Activated CD4-positive, CD25-positive, alpha-beta regulatory T cell treated with anti-CD3 and anti-CD28 coated beads, Interleukin-2, amount 50 U/mL, for 72 hours (primary cell): ENCODE measurements around the gene JUP.
"Not testable (repeated sequence)": the region's sequence is repeated elsewhere in the genome, so short reads cannot be mapped to it uniquely, and the experiment has no call there.

ENCODE experiments used
- DNase-seq: peaks from one replicate; pipeline ENCODE4 v3.0.0; 2021

Gene JUP

DNA sequence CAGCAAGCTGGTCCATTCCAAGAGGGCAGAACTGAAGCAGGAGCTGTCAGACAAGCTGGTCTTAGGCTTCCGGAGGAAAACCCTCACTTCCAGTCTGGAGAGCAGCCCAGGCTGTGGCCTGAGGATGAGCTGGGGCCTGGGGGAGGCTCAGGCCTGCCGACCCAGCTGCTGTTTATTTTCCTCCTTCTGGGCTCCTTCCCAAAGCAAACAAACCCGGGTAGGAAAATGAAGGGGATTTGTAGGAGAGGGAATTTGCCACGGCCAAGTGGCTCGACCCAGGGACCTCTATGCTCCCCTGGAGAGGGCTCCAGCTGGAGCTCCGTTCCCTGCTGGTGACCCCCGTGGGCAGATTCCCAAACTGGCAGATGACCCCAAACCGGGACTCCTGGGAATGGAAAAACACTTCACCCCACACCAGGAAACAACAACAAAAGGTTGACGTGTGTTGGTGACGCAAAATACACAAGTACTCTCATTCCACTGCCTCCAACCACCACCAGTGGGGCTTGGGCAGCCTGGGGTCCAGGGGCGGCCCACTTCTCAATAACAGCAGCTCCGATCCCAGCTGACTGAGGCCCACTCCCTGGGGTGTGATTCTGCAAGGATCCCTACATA is 8.8 kb downstream of the JUP start:
- no peak for DNase-seq

DNA sequence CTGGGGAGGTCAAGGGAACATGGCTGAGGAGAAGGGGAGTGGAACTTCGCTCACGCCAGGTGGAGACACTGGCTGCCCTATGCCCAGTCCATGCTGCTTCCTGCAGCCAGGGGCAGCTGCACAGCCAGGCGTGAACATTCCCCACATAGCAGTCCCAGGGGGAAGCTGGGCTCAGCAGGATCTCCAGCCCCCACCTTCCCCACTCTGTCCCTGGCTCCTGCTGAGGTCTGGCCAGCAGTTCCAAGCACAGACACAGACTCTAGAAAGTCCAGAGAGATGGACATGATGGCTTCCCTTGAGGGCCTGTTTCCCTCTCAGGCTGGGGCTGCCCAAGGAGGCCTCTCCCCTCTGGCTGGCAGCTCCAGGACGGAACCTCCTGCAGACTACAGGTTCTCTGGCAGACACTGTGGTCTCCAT is 9.3 kb downstream of the JUP start:
- DNase-seq, result no peak

DNA sequence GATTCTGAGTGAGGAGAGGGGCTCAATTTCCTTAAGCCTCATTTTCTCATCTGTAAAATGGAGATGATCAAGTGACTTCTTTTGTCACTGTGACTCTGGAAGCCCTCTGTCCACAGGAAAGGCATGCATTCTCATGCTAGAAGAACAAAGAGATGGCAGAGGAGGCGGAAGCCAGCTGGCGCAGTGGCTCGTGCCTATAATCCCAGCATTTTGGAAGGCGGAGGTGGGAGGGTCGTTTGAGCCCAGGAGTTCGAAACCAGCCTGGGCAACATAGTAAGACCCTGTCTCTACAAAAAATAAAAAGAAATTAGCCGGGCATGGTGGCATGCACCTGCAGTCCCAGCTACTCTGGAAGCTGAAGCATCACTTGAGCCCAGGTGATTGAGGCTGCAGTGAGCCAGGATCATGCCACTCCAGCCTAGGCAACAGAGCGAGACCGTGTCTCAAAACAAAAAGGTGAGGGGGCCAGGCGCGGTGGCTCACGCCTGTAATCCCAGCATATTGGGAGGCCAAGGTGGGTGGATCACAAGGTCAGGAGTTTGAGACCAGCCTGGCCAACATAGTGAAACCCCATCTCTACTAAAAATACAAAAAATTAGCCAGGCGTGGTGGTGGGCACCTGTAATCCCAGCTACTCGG is 10.1 kb downstream of the JUP start:
- DNase-seq, result not testable (repeated sequence)

DNA sequence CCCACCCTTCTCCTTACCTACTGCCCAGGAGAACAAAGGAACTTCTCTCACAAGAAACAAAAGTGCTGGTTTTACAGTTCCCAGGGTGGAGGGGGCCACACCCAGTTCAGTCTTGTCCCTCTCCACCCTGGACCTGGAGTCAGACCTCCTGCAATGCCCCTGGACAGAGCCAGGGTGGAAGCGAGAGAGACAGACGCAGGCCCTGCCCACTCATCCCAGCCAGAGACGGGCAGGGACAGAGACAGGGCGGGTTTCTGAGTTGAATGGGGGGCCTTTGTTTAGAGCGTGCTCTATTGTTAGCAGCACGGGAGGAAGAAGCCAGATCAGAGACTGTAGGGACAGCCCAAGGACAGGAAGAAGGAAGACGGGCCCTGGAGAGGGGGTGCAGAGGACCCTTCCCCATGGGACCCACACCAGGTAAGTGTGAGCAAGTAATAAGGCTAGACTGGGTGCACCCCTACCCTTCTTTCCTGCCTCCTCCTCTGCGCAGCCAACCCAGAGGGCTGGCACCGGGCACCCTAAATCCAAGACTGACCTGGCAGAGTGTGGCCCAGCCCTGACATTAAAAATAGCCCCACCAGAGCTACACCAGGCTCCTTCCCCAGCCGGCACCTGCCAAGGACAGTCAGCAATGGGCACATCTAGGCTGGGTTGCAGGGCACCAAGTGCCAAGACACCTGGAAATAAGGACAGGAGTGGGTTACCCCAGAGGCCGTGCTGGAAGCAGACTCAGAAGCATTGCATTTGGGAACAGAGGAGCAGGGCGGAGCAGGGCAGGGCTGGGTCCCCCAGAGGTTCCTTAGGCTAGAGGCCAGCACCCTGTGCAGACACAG is 10.9 kb downstream of the JUP start:
- no peak for DNase-seq

DNA sequence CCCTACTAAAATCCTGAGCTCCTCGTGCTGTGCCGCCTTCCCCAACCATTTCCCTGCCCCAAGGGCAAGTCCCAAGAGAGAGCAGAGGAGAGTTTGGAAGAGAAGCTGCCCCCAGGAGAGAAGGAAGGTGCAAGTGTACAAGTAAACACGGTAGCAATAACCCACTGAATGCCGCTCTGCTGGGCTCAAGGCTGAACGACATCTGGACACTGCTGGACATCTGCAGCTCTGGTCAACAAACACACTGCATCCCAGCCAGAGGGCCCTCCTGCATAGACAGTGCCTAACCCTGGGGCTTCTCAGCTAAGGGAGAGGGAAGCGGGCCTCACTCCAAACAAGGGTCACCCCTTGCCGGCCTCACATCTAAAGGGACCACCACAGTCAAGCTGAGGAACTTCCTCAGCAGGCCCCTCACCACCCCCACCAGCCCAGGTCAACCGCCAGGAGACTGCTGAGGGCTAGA is 12.7 kb downstream of the JUP start:
- DNase-seq, result no peak

DNA sequence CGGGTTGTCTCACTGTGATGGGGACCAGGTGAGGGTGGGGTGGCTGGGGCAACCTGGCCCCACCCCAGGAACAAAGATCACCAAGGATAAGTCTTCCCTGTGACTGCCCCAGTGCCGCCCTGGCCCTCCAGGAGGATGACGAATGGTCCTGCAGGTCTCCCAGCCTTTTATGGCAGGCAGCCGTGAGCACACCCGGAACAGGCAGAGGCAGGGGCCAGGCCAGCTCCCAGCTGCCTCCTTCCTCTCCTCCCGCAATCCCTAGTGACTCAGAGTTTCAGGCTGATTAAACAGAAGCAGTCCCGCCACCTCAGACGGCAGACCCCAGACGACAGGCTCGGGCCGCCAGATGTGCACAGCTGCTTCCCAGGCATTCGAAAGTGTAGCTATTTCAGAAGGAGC is 13.3 kb downstream of the JUP start:
- no peak for DNase-seq

DNA sequence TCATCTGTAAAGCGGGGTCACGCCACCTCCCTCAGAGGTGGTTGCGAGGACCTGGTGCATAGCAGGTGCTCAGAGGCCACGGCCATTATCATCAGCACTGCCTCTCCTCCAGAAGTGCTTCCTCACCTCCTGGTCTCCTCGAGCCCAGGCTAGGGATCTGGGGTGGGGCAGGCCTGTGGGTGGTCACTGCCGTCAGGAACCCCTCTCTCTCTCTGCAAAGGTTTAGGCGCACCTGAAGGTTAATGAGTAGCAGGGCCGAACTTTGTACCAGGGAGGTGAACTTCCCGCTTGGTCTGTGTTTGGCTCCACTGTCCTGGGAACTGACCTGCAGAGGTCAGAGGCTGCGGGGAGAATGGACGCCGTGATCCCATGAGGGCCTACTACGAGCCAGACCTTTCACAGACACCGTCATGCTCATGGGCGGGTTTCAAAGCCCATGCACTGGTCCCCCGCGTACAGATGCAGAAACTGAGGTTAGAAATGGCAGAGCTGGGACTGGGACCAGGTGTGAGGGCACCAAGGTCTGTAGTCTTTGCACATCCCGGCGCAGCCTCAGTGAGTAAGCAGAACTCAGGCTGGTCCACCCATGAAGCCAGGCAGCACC is 13.8 kb downstream of the JUP start:
- no peak for DNase-seq

DNA sequence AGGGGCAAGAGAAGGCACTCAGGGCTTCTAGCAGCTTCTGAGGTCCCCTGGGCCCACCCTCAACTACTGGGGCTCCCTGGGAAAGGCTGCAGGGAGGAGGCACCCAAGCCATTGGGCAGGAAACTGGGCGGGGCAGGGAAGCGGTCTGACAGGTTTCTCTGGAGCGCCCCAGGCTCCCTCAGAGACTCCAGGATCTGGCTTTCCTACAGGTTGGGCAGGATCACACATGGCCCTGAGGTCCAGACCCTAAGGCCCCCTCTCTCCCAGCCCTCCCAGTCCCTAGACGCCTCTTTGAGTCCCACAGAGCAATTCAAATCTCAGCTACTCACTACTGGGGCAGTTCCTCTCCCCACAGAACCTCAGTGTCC is 14.3 kb downstream of the JUP start:
- DNase-seq, result no peak

DNA sequence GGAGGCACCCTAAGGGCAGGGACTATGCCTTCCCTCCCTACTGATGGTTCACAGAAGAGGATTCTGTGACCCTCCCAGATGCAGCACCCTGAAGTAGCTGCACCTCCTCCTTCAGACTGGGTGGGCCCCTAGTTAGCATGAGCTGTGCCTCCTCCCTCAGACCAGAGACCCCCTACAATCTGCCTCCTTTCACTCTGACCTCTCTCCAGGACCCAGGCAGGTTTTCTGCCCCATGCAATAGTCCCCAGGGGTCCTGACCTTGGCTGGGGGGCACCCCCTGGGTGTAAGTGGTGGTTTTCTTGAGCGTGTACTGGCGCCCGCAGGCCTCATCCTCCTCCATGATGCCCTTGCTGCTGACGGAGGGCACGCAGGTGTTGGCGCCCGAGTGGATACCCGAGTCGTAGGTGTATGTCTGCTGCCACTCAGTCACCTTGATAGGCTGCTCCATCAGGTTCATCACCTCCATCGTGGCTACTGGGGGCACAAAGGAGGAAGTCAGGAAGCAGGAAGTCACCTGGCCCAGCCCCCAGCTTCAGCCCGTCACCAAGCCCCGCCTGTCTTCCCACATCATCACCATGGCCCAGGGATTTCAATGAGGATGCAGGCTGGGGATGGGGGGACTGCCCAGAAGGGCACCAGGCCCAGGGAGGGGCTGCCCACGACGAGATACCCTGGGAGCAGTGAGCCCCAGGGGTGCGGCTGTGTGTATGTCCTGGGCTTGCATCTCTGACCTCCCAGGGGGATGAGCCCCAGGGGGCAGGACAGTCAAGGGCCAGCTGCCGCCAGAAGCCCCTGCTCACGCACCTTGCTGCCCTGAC is 14.9 kb downstream of the JUP start:
- no peak for DNase-seq

DNA sequence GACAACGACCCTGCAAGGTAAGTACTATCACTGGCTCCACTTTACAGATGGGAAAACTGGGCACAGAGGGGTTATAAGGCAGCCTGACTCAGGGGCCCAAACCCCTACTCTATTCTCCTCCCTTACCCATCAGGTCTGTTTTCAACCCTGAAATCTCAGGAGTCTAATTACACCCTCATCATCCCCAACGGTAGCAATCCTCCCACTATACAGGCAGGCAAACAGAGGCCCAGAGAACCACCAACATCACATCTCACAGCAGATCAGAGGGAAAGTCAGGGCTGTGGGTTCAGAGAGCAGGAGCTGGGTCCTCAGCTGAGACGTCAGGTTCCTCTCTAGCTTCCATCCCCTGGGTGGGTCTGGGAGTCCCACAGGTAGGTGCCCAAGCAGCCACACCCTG is 16.5 kb downstream of the JUP start:
- no peak for DNase-seq

DNA sequence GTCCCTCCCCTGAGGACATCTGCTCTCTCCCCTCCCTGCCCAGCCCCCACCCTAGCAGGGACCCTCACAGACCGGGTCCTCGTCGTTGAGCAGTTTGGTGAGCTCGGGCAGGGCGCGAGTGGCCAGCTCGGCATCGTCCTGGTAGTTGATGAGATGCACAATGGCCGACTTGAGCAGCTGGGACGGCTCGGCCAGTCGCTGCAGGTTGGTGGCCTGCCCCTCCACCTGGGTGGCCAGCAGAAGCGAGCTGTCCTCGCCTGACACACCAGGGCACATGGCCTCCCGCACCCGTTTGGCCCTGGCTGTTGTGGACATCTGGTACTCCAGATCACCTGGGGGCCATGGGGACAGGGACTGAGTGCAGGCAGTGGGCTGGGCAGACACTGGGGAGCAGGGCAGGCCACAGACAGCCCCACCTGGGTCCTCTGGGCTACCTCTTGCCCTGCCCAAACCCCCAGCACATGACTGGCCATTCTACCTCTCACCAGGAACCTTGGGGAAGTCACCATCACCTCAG is 17.1 kb downstream of the JUP start:
- DNase-seq, result no peak

DNA sequence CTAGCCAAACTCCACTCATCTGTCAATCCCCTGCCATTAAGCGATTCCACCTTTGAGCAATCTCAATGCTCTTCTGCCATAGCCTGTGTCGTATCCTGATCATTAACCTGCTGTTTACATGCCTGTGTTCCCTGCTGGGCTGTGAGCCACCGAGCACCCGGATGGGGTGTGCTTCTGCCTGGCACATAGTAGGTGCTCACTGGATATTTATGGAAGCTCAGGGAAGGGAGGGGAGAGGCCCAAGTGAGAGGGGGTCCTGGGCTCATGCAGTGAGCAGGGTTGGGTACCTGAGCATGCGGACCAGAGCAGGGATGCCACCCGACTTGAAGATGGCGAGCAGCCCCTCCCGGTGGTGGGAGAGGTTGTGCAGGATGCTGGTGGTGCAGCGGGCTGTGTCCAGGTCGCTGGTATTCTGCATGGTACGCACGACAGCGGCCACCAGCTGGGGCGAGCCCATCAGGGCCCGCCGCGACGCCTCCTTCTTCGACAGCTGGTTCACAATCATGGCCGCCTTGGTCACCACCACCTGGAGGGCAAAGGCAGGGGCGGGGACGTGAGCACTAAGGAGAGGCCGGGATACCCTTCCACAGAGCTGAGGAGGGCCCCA is 17.7 kb downstream of the JUP start:
- DNase-seq, result no peak

DNA sequence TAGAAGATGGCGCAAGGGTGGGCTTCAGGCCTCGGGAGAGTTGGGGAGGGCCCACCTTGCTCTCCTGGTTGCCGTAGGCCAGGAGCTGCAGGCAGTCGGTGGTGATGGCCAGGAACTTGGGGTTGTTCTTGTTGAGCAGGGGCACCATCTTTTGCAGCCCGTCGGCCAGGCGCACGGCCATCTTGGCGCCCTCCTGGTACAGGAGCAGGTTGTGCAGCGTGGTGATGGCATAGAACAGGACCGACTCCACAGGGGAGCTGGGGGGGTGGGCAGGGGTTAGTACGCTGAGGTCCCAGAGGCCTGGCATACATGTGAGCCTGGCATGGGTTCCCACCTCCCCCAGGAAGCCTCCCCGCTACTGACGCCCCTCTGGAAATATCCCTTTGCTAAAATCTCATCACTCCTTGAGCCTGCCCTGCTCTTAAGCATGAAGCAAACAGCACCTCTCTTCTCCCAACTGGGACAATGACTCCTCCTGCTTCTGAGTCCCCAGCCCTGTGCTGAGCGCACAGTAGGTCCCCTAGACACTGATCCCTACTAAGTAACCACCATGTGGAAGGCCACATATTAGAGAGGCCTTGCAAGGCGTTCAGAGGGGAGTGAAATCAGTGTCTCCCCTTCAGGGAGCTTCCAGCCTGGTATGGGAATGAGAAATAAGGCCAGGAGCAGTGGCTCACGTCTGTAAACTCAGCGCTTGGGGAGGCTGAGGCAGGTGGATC is 19.0 kb downstream of the JUP start:
- no peak for DNase-seq

DNA sequence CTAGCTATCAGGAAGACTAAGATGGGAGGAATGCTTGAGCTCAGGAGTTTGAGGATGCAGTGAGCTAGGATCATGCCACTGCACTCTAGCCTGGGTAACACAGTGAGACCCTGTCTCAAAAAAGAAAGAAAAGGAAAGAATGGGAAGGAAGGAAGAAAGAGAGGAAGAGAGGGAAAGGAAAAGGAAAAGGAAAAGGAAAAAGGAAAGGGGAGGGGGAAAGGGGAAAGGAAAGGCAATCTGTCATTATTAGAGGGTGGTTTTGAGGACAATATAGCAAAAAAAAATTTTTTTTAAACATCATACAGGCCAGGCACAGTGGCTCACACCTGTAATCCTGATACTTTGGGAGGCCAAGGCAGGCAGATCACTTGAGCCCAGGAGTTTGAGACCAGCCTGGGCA is 20.4 kb downstream of the JUP start:
- no peak for DNase-seq

DNA sequence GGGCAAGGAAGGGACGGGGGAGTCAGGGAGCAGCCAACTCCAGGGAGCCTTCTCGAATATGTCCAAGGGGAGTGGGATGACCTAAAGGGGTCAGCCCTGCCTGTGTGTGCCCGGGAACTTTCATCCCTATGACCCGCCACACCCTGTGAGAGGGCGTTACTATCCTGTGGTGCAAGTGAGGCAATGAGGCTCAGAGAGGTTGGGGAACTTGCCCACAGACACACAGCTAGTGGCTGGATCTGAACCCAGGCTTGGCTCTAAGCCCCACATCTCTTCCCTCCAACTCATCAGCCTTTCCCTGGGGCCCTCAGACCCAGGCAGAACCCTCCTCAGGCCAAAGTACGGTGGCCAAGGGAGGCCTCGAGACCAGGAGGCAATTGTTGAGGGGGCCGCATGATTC is 23.2 kb downstream of the JUP start:
- DNase-seq, result no peak

DNA sequence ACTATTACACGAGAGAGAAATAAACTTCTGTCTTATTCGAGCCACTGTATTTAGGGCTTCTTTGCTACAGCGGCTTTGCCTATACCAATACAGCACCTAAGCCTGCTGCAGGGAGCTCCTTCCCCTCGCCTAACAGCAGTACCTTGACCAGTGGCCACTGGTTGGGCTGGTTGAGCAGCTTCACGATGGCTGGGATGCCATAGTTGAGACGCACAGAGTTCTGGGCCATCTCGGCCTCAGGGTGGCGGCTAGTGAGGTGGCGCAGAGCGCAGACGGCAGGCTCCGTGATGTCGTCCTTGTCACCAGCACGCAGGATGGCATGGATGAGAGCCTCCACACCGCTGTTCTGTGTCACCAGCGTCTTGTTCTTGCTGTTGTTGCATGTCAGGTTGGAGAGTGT is 23.7 kb downstream of the JUP start:
- DNase-seq, result no peak

DNA sequence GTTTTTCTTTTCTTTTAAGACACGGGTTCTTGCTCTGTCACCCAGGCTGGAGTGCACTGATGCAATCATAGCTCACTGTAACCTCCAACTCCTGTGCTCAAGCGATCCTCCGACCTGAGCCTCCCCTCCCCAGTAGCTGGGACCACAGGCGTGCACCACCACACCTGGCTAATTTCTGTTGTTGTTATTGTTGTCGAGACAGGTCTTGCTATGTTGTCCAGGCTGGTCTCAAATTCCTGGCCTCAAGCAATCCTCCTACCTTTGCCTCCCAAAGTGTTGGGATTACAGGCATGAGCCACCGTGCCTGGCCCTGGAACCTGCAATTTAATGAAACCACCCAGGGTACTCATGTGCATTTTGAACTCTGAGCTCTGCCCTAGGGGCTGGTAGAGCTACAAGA is 24.1 kb downstream of the JUP start:
- DNase-seq, result no peak

DNA sequence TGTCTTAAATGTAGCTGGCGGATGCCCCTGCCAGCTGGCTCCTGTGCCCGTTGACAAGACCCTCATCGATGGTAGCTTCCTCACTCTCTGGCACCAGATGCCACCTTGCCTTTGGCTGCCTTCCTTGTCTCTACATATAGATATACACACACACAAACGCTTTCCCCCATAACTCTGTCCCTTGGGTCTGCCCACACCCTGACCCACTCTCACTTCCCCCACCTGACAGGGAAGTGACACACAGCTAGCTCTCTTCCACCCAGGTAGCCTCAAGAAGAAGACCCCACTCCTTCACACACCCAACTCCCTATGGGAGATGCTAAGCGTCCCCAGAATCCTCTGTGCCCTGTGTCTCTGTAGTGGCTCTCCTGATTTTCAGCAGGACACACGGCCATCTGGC is 25.6 kb downstream of the JUP start:
- DNase-seq, result no peak

DNA sequence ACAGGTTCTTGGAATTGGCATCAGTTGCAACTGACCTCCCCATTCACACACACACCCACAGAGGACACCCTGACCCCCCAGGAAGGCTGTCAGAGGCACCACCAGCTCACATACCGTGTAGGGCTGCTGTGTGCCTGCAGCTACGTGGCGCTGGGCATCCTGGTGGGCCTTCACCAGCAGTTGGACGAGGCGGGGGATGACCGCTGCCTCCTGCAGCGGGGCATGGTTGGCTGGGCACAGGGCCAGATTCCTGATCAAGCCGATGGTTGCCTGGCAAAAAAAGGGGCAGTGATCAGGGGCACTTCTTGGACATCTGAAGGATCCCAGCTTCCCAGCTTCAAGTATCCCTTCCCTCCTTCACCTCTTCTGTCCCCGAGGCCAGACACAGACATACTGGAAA is 27.9 kb downstream of the JUP start:
- DNase-seq, result no peak

DNA sequence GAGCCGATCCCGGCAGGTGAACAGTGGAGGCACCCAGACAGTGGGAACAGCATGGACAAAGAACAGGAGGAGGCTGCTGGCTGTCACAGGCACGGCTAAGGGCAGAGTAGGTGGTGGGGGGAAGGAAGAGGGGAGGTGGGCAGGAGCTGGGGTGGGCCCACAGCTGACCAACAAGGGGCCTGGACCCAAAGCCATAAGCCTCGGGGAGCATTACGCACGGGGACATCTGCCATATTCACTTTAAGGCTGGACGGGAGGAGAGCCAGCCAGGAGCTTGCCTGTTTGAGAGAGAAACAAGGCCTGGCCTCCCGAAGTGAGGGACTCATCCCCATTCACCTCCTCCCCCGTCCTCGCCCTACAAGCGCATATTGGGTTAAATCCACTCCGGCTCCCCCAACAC is 32.4 kb downstream of the JUP start:
- DNase-seq, result no peak

DNA sequence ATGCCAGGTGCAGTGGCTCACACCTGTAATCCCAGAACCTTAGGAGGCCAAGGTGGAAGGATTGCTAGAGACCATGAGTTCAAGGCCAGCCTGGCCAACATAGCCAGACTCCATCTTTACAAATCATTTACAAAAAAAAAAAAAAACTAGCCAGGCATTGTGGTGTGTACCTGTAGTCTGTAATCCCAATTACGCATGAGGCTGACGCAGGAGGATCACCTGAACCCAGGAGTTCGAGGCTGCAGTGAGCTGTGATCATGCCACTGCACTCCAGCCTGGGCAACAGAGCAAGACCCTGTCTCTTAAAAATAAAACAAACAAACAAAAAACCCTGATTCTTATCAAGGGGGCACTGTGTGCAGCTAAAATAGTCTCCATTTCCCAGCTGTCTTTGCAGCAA is 35.2 kb downstream of the JUP start:
- no peak for DNase-seq

DNA sequence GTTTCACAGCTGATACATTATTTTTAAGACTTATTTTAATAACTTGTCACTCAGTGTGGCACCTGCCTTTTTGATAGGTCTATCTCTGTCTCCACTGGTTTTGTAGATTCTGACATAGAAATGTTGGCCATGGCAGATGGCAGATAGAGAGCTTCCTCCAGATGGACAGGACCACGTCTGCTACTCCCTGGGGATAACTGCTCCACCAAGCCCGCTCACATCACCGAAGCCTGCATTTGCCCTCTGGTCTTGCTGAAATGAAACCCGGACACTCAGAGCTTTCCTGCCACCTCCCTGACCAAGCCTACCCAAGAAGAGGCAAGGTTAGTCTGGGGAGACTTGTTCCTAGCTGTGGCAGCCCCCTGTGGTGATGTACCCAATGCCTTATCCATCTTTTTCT is 35.6 kb downstream of the JUP start:
- DNase-seq, result no peak
